Neural cell (in vitro differentiated cells): ENCODE results near the gene WNT7B. TPM values are rescaled to one million over a fixed set of nuclear protein-coding genes. Genes with fewer than 3 reads are reported as not detected.

Experiments used
- H2AFZ ChIP-seq: fragments of 200-600, 300-800 bp; sonication (generic), shearing (Covaris generic); 2 replicates; pipeline ENCODE4 v1.6.0; 2014; ENCODE audit warnings: low read depth, mild to moderate bottlenecking, antibody characterized with exemption, low read length, moderate library complexity
- H3F3A ChIP-seq: fragments of 200-600 bp; shearing (Covaris generic); 2 replicates; pipeline ENCODE4 v1.6.1; 2016; ENCODE audit warnings: mild to moderate bottlenecking, moderate library complexity, mixed read lengths, antibody characterized with exemption, low read length; ENCODE audit not compliant: insufficient read depth, poor library complexity, severe bottlenecking
- H3K27ac ChIP-seq: fragments of 200-600, 300-800 bp; sonication (generic), shearing (Covaris generic); 2 replicates; pipeline ENCODE4 v1.5.1; 2014; ENCODE audit warnings: mild to moderate bottlenecking, low read length, moderate library complexity
- H3K27me3 ChIP-seq: fragments of 300-800, 200-600 bp; sonication (generic), shearing (Covaris generic); 2 replicates; pipeline ENCODE4 v1.6.0; 2014; ENCODE audit warnings: mild to moderate bottlenecking, low read depth, low read length, moderate library complexity; ENCODE audit not compliant: insufficient read depth
- H3K36me3 ChIP-seq: fragments of 300-800, 200-600 bp; sonication (generic), shearing (Covaris generic); 2 replicates; pipeline ENCODE4 v1.5.1; 2014; ENCODE audit warnings: mild to moderate bottlenecking, antibody characterized with exemption, low read length, moderate library complexity; ENCODE audit not compliant: insufficient read depth
- H3K4me2 ChIP-seq: fragments of 300-800, 200-600 bp; sonication (generic), shearing (Covaris generic); 2 replicates; pipeline ENCODE4 v1.6.0; 2014; ENCODE audit warnings: mild to moderate bottlenecking, low read length
- H3K4me3 ChIP-seq: fragments of 300-800, 200-600 bp; sonication (generic), shearing (Covaris generic); 2 replicates; pipeline ENCODE4 v1.5.1; 2014; ENCODE audit warnings: mild to moderate bottlenecking, low read length, moderate library complexity
- H3K79me2 ChIP-seq: fragments of 200-600 bp; shearing (Covaris generic); replicated peaks from 2 replicates; pipeline ENCODE4 v1.6.0; 2014; ENCODE audit warnings: mild to moderate bottlenecking, low read length, moderate library complexity; ENCODE audit not compliant: insufficient read depth
- H3K9ac ChIP-seq: fragments of 300-800, 200-600 bp; sonication (generic), shearing (Covaris generic); 2 replicates; pipeline ENCODE4 v1.6.1; 2016; ENCODE audit warnings: mild to moderate bottlenecking, low read length, mixed read lengths
- H3K9me2 ChIP-seq: fragments of 200-600 bp; shearing (Covaris generic); 2 replicates; pipeline ENCODE4 v1.6.1; 2016; ENCODE audit warnings: mild to moderate bottlenecking, low read length, mixed read lengths; ENCODE audit not compliant: insufficient read depth
- H3K9me3 ChIP-seq: fragments of 200-600, 300-800 bp; sonication (generic), shearing (Covaris generic); 2 replicates; pipeline ENCODE4 v1.6.1; 2016; ENCODE audit warnings: mild to moderate bottlenecking, mixed run types, low read length, moderate library complexity, mixed read lengths
- H4K20me1 ChIP-seq: fragments of 200-600 bp; shearing (Covaris generic); 2 replicates; pipeline ENCODE4 v1.6.1; 2016; ENCODE audit warnings: mild to moderate bottlenecking, mixed run types; ENCODE audit not compliant: insufficient read depth
- EP300 ChIP-seq: fragments of 450-650 bp; conservative IDR thresholded peaks from 2 replicates; pipeline ENCODE4 v1.6.1; 2014; ENCODE audit warnings: antibody characterized with exemption, mild to moderate bottlenecking, moderate library complexity; ENCODE audit not compliant: poor library complexity, severe bottlenecking
- EZH2 ChIP-seq: fragments of 200-600, 300-800 bp; shearing (Covaris generic), sonication (generic); IDR thresholded peaks from 2 replicates; pipeline ENCODE4 v1.6.1; 2014; ENCODE audit warnings: antibody characterized with exemption, low read length, borderline replicate concordance, mild to moderate bottlenecking; ENCODE audit not compliant: insufficient read depth, poor library complexity, severe bottlenecking
- MXI1 ChIP-seq: fragments of 450-650 bp; conservative IDR thresholded peaks from 2 replicates; pipeline ENCODE4 v1.6.1; 2014; ENCODE audit warnings: antibody characterized with exemption, mild to moderate bottlenecking; ENCODE audit not compliant: poor library complexity, severe bottlenecking
- POLR2AphosphoS5 ChIP-seq: IDR thresholded peaks from 2 replicates; pipeline ENCODE4 v1.6.1; 2012
- RAD21 ChIP-seq: fragments of 450-650 bp; conservative IDR thresholded peaks from 2 replicates; pipeline ENCODE4 v1.6.1; 2014; ENCODE audit warnings: antibody characterized with exemption, mild to moderate bottlenecking, moderate library complexity
- SMC3 ChIP-seq: fragments of 450-650 bp; conservative IDR thresholded peaks from 2 replicates; pipeline ENCODE4 v1.6.1; 2014; ENCODE audit warnings: antibody characterized with exemption, mild to moderate bottlenecking, moderate library complexity; ENCODE audit not compliant: poor library complexity
- TAF1 ChIP-seq: IDR thresholded peaks from 2 replicates; pipeline ENCODE4 v1.6.1; 2012; ENCODE audit warnings: low read depth
- polyA plus RNA-seq: library from polyadenylated mRNA; depleted of rRNA; stranded (reverse); fragments of >200 nt; gene quantifications from 2 replicates; pipeline ENCODE4 v1.2.3, GENCODE V29; 2014
- TF ChIP-seq, protein P1 (sequence below): IDR thresholded peaks from 2 replicates; pipeline ENCODE4 v1.6.1; 2012; ENCODE audit warnings: borderline replicate concordance
- TF ChIP-seq, protein P2 (sequence below): fragments of 450-650 bp; IDR thresholded peaks from 2 replicates; pipeline ENCODE4 v1.5.1; 2014; ENCODE audit warnings: antibody characterized with exemption, mild to moderate bottlenecking, moderate library complexity; ENCODE audit not compliant: poor library complexity, severe bottlenecking

Gene WNT7B
- polyA plus RNA-seq, 1 donor from 2014 or later: 0.16 TPM

GRCh38 chr22:46019351-46019750 lies 42.4 kb upstream of the WNT7B start:
- no peaks in the 10 kb centered on the region for H3K9me3 ChIP-seq
- no peaks in the 10 kb centered on the region for H3K9me2 ChIP-seq
- no peak overlapping the region for H3K4me3 ChIP-seq
- H3K9ac ChIP-seq: no peak overlapping the region
- no peaks in the 10 kb centered on the region for H3K36me3 ChIP-seq
- H2AFZ ChIP-seq: no peak overlapping the region
- no peak overlapping the region for H3K4me2 ChIP-seq
- H3K27ac ChIP-seq: no peak overlapping the region
- H3K79me2 ChIP-seq: no peaks in the 10 kb centered on the region
- H3K27me3 ChIP-seq: peaks cover 56% of the 10 kb centered on the region
- TF ChIP-seq, protein P1, sequence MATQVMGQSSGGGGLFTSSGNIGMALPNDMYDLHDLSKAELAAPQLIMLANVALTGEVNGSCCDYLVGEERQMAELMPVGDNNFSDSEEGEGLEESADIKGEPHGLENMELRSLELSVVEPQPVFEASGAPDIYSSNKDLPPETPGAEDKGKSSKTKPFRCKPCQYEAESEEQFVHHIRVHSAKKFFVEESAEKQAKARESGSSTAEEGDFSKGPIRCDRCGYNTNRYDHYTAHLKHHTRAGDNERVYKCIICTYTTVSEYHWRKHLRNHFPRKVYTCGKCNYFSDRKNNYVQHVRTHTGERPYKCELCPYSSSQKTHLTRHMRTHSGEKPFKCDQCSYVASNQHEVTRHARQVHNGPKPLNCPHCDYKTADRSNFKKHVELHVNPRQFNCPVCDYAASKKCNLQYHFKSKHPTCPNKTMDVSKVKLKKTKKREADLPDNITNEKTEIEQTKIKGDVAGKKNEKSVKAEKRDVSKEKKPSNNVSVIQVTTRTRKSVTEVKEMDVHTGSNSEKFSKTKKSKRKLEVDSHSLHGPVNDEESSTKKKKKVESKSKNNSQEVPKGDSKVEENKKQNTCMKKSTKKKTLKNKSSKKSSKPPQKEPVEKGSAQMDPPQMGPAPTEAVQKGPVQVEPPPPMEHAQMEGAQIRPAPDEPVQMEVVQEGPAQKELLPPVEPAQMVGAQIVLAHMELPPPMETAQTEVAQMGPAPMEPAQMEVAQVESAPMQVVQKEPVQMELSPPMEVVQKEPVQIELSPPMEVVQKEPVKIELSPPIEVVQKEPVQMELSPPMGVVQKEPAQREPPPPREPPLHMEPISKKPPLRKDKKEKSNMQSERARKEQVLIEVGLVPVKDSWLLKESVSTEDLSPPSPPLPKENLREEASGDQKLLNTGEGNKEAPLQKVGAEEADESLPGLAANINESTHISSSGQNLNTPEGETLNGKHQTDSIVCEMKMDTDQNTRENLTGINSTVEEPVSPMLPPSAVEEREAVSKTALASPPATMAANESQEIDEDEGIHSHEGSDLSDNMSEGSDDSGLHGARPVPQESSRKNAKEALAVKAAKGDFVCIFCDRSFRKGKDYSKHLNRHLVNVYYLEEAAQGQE: no peak
- TF ChIP-seq SMC3 (no peak), POLR2AphosphoS5 (no peak), RAD21 (no peak), EP300 (no peak), TAF1 (no peak), EZH2 (no peak), MXI1 (no peak)
- TF ChIP-seq, protein P2, sequence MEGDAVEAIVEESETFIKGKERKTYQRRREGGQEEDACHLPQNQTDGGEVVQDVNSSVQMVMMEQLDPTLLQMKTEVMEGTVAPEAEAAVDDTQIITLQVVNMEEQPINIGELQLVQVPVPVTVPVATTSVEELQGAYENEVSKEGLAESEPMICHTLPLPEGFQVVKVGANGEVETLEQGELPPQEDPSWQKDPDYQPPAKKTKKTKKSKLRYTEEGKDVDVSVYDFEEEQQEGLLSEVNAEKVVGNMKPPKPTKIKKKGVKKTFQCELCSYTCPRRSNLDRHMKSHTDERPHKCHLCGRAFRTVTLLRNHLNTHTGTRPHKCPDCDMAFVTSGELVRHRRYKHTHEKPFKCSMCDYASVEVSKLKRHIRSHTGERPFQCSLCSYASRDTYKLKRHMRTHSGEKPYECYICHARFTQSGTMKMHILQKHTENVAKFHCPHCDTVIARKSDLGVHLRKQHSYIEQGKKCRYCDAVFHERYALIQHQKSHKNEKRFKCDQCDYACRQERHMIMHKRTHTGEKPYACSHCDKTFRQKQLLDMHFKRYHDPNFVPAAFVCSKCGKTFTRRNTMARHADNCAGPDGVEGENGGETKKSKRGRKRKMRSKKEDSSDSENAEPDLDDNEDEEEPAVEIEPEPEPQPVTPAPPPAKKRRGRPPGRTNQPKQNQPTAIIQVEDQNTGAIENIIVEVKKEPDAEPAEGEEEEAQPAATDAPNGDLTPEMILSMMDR: no peak
- no peaks in the 10 kb centered on the region for H4K20me1 ChIP-seq
- H3F3A ChIP-seq: no peaks in the 10 kb centered on the region

GRCh38 chr22:46018859-46019258 lies 41.9 kb upstream of the WNT7B start:
- no peak overlapping the region for H3K4me3 ChIP-seq
- no peaks in the 10 kb centered on the region for H4K20me1 ChIP-seq
- H3K79me2 ChIP-seq: no peaks in the 10 kb centered on the region
- H3K9me2 ChIP-seq: no peaks in the 10 kb centered on the region
- H3K27me3 ChIP-seq: peaks cover 54% of the 10 kb centered on the region
- no peaks in the 10 kb centered on the region for H3K36me3 ChIP-seq
- no peak overlapping the region for H3K9ac ChIP-seq
- no peaks in the 10 kb centered on the region for H3K9me3 ChIP-seq
- no peak overlapping the region for H3K27ac ChIP-seq
- no peak overlapping the region for H2AFZ ChIP-seq
- H3K4me2 ChIP-seq: no peak overlapping the region
- TF ChIP-seq SMC3: no peak
- TF ChIP-seq, protein P2: no peak
- TF ChIP-seq TAF1: no peak
- TF ChIP-seq EP300: no peak
- TF ChIP-seq RAD21: no peak
- TF ChIP-seq, protein P1: no peak
- TF ChIP-seq POLR2AphosphoS5: no peak
- no peak for TF ChIP-seq MXI1
- no peak for TF ChIP-seq EZH2
- H3F3A ChIP-seq: no peaks in the 10 kb centered on the region
